Activated T-cell treated with anti-CD3 and anti-CD28 coated beads, Interleukin-2, amount 50 U/mL, for 1 hour (primary cell): Measurements from ENCODE around the gene ZNF213.
A peak's percentile ranks its signal among the peaks of the same experiment; 100 is the strongest.
"Not testable (repeated sequence)": the region's sequence is repeated elsewhere in the genome, so short reads cannot be mapped to it uniquely, and the experiment has no call there.

ENCODE experiments used
- DNase-seq: peaks from one replicate; pipeline ENCODE4 v3.0.0-alpha.2; 2020

ZNF213 gene

DNA sequence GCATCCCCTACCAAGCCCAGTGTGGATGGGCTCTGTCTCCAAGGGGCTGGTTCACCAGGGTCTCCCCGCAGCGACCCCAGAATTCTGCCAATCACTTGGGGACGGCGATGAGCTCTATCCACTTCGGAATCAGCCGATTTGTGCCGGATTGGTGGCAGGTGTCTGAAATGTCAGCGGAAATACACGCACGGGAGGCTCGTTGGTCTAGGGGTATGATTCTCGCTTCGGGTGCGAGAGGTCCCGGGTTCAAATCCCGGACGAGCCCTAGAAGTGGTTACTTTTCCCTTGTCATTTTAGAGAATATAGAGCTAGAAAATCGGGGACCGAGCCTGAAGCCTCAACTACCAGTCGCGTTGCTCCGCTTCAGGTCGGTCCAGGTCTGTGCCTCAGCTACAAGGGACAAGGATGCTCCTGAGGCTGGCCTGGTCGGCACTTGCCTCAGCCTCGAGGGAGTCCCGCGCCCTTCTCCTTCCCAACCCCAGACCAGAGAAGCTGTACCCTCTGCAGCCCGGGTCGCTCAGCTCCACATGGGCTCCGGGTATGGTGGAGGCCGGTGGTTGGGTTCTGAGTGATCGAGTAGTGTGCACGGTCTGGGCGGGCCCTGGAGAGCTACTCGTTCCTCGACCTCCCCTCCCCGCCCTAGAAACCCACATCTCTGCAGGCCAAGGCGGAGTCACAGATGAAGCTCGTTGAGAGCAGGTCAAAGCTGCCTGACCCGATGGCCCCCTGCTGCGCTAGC, 37.2 kb downstream of the ZNF213 start:
- DNase-seq = no peak

- no peak for DNase-seq
Measured at GRCh38 chr16:3173892-3174617, 39.2 kb downstream of the ZNF213 start.

GRCh38 chr16:3174618-3175148, 39.9 kb downstream of the ZNF213 start:
- DNase-seq = no peak

DNA sequence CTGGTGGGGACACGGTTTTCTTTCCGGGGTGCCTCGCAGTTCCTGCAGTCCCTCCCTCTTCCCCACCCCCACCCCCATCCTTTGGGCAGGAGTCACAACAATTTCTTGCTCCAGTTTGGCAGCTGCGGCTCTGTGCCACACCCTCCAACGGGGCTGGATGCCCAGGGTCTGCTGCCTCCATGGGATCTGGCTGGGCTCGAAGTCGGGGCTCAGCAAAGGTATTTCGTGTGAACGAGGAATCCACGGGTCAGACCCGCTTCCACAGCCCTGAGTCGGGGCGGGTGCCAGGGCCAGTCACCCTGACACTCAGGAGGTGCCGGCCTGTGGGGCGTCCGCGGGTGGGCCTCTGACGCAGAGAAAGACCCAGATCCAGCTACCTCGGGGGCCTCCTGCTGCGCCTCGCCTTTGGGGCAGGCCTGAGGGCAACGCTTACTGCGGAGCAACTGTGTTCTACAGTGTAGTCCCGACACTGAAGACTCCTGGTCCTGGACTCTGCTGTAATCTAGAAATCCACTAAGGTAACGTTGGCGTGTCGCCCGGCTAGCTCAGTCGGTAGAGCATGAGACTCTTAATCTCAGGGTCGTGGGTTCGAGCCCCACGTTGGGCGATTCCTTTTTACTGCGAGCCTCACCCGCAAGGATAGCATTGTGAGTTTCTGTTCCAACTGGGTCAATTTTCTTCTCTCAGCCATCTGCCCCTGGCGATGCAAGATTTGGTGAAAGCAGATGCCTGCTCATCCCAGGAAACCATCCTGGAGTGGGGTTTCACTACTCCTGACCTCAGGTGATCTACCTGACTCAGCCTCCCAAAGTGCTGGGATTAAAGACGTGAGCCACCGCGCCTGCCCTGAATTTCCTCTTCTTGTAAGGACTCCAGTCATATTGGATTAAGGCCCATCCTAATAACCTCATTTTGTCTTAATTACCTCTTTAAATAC, 40.6 kb downstream of the ZNF213 start:
- DNase-seq = no peak

DNA sequence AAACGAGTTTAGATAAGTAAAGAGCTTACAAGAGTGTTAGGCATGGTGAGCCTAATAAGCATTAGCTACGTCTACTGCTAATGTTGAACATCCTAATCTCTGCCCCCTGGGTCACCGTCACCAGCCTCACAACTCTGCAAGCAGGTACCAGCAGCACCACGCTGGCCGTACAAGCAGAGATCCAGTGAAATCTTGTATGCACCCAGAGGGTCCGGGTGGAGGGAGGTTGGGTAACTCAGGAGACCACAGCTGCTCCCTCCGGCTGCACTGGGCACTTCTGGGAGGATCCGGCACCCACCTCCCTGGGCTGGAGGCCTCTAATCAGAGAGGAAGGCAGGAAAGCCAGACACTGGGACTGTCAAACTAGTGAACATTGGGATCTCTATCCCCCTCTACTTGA, 44.8 kb downstream of the ZNF213 start:
- DNase-seq = no peak

- DNase-seq = no peak
Measured at GRCh38 chr16:3180445-3180878, 45.6 kb downstream of the ZNF213 start.

DNA sequence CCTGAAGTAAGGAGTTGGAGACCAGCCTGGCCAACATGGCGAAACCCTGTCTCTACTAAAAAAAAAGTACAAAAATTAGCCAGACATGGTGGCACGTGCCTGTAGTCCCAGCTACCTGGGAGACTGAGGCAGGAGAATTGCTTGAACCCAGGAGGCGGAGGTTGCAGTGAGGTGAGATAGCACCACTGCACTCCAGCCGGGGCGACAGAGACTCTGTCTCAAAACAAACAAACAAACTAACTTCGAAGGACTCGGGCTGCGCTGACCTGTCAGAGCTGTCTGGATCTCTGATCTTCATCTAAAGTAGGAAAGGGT, 47.4 kb downstream of the ZNF213 start:
- DNase-seq = not testable (repeated sequence)

DNA sequence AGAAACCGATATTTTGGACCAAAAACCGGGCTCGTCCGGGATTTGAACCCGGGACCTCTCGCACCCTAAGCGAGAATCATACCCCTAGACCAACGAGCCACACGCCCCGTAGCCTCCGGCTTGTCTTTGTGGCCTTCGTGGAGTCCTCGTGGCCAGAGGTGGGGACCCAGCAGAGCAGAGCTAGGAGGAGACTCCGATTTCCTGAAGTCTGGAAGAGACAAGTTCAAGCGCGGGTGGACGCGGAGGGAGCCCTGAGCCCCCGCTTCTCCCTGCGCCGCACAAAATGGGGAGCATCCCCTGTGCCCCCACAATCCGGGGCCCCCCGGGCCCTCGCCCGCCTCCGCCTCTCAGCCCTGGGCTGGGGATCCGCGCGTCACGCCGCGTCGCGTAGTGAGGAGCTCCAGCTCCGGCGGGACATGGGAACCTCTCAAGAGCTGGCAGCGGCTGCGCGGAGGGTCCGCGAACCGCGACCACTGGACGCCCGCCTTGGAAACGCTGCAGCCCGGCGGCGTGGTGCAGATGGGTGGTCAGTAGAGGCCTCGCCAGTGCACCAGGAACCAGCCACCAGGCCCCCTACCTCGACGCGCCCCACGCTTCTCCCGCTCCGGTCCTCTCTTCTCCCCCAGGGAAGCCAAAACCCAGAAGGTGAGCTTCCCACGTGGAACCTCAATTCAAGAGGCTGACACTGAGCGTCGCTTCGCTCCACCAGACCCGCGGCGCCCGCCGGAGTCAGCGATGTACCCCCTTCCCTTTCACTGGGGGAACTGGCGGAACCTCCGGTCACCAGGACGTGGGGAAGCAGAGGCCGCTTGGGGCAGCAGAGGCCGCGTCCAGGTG, 48.0 kb downstream of the ZNF213 start:
- peak; percentile 58 for DNase-seq

DNA sequence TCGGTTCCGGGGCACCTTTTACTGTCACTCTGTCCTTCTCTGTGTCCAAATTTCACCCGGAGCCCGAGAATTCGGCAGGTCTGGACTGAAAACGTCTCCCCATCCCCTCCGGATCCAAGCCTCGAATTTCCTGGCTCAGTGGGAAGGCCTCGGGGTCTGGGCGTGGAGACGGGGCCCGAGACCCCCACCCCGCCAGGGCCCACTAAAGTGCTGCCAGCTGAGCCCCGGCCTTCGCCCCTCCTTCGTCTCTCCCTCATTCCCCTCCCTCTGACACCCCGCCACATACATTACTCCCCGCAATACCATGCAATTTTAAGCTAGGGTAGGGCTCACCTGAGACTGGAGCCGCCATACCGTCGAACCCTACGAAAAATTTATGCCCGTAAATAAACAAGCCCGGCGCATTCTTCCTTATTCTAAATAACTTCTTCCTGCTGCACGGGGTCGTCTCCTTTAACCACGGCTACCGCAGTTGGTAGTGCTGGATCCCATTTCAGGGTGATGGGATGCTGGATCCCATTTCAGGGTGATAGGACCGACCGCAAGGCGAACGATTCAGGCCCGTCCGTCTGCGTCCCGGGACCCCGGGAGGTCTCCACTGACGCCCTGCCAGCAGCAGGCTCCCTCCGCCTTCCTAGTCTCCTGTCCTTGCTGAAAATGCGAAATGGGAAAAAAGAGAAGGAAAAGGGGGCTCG, 48.8 kb downstream of the ZNF213 start:
- no peak for DNase-seq

GRCh38 chr16:3186946-3187690, 52.3 kb downstream of the ZNF213 start:
- no peak for DNase-seq

GRCh38 chr16:3187798-3188674, 53.2 kb downstream of the ZNF213 start, which contains the start of gene OR1F1:
Gene OR1F1 (plus strand): TSS chr16:3188204.
- DNase-seq = peak; percentile 61

- DNase-seq = no peak
Measured at GRCh38 chr16:3188675-3188924, 53.8 kb downstream of the ZNF213 start.

GRCh38 chr16:3188925-3189825, 54.3 kb downstream of the ZNF213 start:
- DNase-seq = peak; percentile 49

DNA sequence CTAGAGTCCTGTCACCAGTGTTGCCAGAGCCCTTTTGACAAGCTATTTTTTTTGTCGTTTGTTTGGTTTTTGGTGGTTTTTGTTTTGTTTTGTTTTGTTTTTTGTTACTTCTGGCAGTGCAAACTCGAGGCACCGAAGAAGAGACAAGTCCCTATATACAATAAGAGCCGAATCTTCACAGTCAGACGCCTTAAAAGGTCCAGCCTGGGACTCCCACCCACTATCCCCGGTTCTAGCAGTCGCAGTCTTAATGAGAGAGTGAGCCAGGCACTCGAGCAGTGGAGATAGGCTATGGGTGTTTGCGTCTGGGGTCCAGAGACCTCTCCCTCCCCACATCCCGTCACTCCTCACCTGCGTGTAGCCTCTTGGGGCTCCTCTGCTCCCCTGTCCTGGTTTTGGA, 55.0 kb downstream of the ZNF213 start:
- DNase-seq = no peak

GRCh38 chr16:3190949-3191353, 56.1 kb downstream of the ZNF213 start:
- DNase-seq = peak; percentile 28
